ENCODE data around the gene TRIM29. TPM values are rescaled to one million over a fixed set of nuclear protein-coding genes. Genes with fewer than 3 reads are reported as not detected.

Gene TRIM29
- total RNA-seq, 4 donors from 2014 or later, result 4.6 to 7.6 (median 6.1) TPM

- DNase-seq, result no peak
- H3K27me3 ChIP-seq, result no peaks in the 10 kb centered on the region
- no peak for TF ChIP-seq CTCF (IDR thresholded peaks at IDR 0.05)
- no peak for TF ChIP-seq POLR2A (IDR thresholded peaks at IDR 0.05)
- no peak overlapping the region for H3K4me3 ChIP-seq
- no peaks in the 10 kb centered on the region for H3K4me1 ChIP-seq
- intact Hi-C loops (cut with DNase I; ENCODE audit: low total_unique reads), result loop anchor here (10.0 kb wide), 1 partner anchor 437 kb away; no protein-coding TSS in a partner anchor
- H3K9me3 ChIP-seq, result no peaks in the 10 kb centered on the region
- no peak overlapping the region for H3K27ac ChIP-seq
- H3K36me3 ChIP-seq, result no peaks in the 10 kb centered on the region
Measured at GRCh38 chr11:120102050-120102863, 35.7 kb downstream of the TRIM29 start.

GRCh38 chr11:120098503-120099020 lies 39.4 kb downstream of the TRIM29 start:
- DNase-seq, result no peak
- Histone ChIP-seq H3K4me1 (no peaks in the 10 kb centered on the region), H3K36me3 (no peaks in the 10 kb centered on the region), H3K9me3 (no peaks in the 10 kb centered on the region), H3K27ac (no peak overlapping the region), H3K27me3 (no peaks in the 10 kb centered on the region), H3K4me3 (no peak overlapping the region)
- intact Hi-C loops (cut with DNase I; ENCODE audit: low total_unique reads), result no loop called here
- TF ChIP-seq CTCF (IDR thresholded peaks at IDR 0.05) (no peak), POLR2A (IDR thresholded peaks at IDR 0.05) (no peak)

GRCh38 chr11:120097721-120098385 lies 40.1 kb downstream of the TRIM29 start:
- no peak for DNase-seq
- no peak for TF ChIP-seq CTCF (IDR thresholded peaks at IDR 0.05)
- TF ChIP-seq POLR2A (IDR thresholded peaks at IDR 0.05), result no peak
- Histone ChIP-seq H3K4me3 (no peak overlapping the region), H3K36me3 (no peaks in the 10 kb centered on the region), H3K27ac (no peak overlapping the region), H3K27me3 (no peaks in the 10 kb centered on the region), H3K9me3 (no peaks in the 10 kb centered on the region), H3K4me1 (no peaks in the 10 kb centered on the region)
- intact Hi-C loops (cut with DNase I; ENCODE audit: low total_unique reads), result no loop called here

GRCh38 chr11:120096369-120097191 lies 41.3 kb downstream of the TRIM29 start:
- Histone ChIP-seq H3K4me1 (peaks cover 0 to 3% of the 10 kb centered on the region in 2 donors), H3K27me3 (no peaks in the 10 kb centered on the region), H3K27ac (no peak overlapping the region), H3K9me3 (no peaks in the 10 kb centered on the region), H3K4me3 (no peak overlapping the region), H3K36me3 (no peaks in the 10 kb centered on the region)
- peak; percentile 31 to 48 for DNase-seq
- intact Hi-C loops (cut with DNase I; ENCODE audit: low total_unique reads), result no loop called here
- no peak for TF ChIP-seq POLR2A (IDR thresholded peaks at IDR 0.05)
- TF ChIP-seq CTCF (IDR thresholded peaks at IDR 0.05), result no peak
